HUDEP-2 (cell line): ENCODE data around the gene ZNF653.

ENCODE experiments used
- DNase-seq, 76 experiments: peaks; one replicate each; lab custom pipeline; 2025; ENCODE audit not compliant: unreplicated experiment in 76 of 76; lab: John Stamatoyannopoulos, UW

Gene ZNF653

GRCh38 chr19:11505504-11506100 is at the start of gene ZNF653:
TSS of gene ZNF653 (minus strand) at chr19:11505839. CDS start at chr19:11505786, 53 bp downstream.
- DNase-seq: peak; percentile 48 to 98 (median 96)

- peak in 3 of 76 experiments; percentile 23 to 34 (median 33) for DNase-seq
Measured at GRCh38 chr19:11555246-11555645, 49.6 kb upstream of the ZNF653 start.

- DNase-seq: no peak
Measured at GRCh38 chr19:11554160-11554559, 48.5 kb upstream of the ZNF653 start.

- DNase-seq: no peak
Measured at GRCh38 chr19:11552666-11553372, 47.2 kb upstream of the ZNF653 start.

GRCh38 chr19:11551603-11552235 is 46.1 kb upstream of the ZNF653 start:
- peak in 24 of 76 experiments; percentile 13 to 43 (median 30) for DNase-seq

DNA sequence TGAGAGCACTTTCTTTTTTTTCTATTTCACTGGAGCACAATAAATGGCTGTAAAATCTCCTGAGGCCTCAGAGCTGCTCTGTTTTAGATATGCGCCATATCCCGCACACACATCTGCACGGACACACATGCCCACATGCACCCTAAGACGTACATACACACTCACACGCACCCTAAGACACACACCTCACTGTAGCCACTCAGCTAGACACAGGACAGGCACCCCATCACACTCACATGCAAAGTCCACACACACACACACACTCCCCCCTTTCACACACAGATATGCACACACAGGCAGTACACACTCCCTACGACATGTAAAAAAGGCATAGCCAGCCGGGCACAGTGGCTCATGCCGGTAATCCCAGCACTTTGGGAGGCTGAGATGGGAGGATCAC is 44.6 kb upstream of the ZNF653 start:
- no peak for DNase-seq

- DNase-seq: no peak
Measured at GRCh38 chr19:11549386-11549953, 43.8 kb upstream of the ZNF653 start.

DNA sequence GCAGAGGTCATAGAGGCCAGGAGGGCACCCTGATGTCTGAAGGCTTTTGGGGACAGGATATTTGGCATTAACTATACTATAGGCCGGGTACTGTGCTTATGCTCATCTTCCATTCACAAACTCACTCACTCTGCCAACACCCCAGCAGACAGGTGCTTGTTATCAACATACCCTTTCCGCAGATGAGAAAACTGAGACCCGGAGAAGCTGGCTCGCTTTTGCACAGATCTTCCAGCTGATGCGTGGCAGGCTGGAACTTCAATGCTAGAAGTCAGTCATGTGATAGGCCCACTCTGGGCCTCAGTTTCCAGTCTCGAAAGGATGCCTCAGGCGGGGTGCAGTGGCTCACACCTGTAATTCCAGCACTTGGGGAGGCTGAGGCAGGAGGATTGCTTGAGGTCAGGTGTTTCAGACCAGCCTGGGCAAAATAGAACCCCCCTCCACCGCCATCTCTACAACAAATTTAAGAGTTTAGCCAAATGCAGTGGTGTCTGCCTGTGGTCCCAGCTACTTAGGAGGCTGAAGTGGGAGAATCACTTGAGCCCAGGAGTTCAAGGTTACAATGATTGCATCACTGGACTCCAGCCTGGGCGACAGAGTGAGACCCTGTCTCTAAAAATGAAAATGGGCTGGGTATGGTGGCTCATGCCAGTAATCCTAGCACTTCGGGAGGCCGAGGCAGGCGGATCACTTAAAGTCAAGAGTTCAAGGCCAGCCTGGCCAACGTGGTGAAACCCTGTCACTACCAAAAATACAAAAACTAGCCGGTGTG is 42.5 kb upstream of the ZNF653 start:
- no peak for DNase-seq

GRCh38 chr19:11541238-11541637 is 35.6 kb upstream of the ZNF653 start:
- DNase-seq: no peak

DNA sequence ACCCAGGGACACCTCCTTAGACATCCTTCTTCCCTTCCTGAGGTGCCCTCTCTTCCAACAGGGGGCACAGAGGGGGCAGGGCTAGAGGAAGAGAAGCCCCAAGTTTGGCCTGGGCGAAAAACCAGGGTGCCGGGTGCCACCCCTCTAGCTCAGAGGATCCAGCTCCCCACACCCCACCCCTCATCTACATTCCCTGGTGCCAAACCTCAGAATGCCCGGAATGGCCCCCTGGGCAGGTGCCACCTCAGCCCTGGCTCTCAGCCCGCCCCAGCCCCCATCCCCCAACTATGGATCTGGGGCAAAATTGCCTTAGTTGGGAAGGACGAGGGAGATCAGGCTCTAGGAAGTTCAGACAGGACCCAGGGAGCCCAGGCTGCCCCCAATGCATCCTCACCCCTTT is 35.0 kb upstream of the ZNF653 start:
- no peak for DNase-seq

GRCh38 chr19:11539495-11540365 is 34.1 kb upstream of the ZNF653 start:
- DNase-seq: no peak

- DNase-seq: peak in 10 of 76 experiments; percentile 17 to 31 (median 21)
Measured at GRCh38 chr19:11538232-11539036, 32.8 kb upstream of the ZNF653 start, which contains the start of gene CNN1. TSS of gene CNN1 (plus strand) at chr19:11538851. CDS start at chr19:11538928, 77 bp downstream.

DNA sequence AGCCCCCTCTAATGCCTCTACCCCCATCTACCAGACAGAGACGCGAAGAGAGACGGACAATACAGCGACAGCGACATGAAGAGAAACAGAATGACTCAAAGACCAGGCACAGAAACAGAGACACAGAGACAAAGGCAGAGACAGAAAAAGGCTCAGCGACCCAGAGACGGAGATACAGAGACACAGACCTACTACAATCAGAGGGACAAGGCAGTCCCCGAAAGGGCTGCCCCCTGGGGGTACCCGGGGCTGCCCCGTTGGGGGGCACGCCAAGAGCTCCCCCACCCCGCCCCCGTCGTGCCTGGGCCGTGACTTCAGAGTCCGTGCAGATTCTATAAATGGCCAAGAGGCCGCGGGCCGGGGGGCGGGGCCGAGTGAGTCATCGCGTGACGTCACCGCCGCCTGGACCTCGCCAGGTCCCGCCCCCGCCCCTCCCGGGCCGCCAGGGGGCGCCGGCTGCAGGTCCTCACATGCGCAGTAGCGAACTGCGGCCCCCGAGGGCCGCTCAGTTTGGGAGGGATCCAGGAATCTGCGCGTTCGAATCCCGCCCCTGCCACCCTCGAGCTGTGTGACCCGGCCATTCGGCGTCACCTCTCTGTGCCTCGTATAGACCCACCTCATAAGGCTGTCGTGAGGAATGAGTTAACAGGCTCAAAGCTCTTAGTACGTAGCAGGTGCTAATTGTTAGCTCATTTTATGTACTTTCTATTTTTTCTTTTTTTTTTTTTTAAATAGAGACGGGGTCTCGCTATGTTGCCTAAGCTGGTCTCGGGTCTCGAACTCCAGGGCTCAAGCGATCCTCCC is 30.4 kb upstream of the ZNF653 start:
- peak in 75 of 76 experiments; percentile 16 to 96 (median 87) for DNase-seq

- DNase-seq: no peak
Measured at GRCh38 chr19:11534948-11535347, 29.3 kb upstream of the ZNF653 start.

- no peak for DNase-seq
Measured at GRCh38 chr19:11534538-11534937, 28.9 kb upstream of the ZNF653 start.

DNA sequence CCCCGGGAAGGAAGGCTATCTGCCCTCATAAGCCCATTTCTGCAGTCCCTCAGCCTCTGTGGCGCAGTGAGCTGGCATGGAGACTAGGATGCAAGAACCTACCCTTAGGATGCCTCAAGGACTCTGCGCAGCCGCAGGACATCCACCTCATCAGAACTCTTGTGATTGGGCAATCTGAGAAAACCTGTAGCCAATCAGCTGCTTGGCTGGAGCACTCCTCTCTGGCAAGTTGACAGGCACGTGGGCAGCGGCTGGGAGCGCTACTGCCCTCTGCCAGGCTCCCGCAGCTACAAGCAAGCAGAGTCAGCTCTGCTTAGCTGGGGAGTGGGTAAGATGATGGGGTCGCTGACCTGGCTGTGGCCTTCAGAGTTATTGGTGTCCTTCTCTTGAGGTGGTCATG is 24.8 kb upstream of the ZNF653 start:
- peak in 75 of 76 experiments; percentile 30 to 99 (median 94) for DNase-seq

GRCh38 chr19:11528551-11529341 is 23.1 kb upstream of the ZNF653 start, which contains the start of gene ECSIT:
TSS of gene ECSIT (minus strand) at chr19:11529134. CDS start at chr19:11519170, 9,964 bp downstream.
- peak; percentile 78 to 99 (median 98) for DNase-seq
